ENCODE results near the gene TMEM255B. TPM values are rescaled to one million over a fixed set of nuclear protein-coding genes. Genes with fewer than 3 reads are reported as not detected.

The TMEM255B gene
- total RNA-seq, 1 experiment from 2014 or later: not detected

DNA sequence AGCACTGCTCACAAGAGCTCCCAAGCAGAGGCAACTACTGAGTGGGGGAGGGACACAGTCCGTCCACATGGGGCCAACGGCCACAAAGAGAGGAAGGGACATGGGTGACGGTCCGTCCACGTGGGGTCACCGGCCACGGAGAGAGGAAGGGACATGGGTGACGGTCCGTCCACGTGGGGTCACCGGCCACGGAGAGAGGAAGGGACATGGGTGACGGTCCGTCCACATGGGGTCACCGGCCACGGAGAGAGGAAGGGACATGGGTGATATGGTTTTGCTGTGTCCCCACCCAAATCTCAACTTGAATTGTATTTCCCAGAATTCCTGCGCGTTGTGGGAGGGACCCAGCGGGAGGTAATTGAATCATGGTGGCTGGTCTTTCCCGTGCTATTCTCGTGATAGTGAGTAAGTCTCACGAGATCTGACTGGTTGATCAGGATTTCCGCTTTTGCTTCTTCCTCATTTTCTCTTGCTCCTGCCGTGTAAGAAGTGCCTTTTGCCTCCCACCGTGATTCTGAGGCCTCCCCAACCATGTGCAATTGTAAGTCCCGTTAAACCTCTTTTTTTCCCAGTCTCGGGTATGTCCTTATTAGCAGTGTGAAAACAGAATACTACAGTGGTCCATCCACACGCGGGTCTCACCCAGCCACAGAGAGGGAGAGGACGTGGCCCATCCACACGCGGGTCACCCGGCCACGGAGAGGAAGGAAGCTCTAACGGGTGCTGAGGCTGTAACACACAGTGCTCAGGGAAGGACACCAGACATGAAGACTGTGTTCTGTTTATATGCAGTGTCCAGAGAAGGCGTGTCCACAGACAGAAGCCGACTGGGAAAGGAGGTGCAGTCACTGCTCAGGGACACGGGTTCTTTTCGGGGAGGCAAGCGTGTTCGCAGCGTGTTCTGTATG is 56.4 kb downstream of the TMEM255B start:
- Mint-ChIP-seq H3K4me3 (ENCODE audit: low read depth, unreplicated experiment) (no peak overlapping the region), H3K27ac (ENCODE audit: unreplicated experiment) (no peak overlapping the region), H3K36me3 (ENCODE audit: insufficient read depth, unreplicated experiment) (peaks cover 5% of the 10 kb centered on the region), H3K27me3 (ENCODE audit: unreplicated experiment) (no peaks in the 10 kb centered on the region), H3K4me1 (ENCODE audit: low read depth, unreplicated experiment) (no peaks in the 10 kb centered on the region), H3K9me3 (ENCODE audit: low read depth, unreplicated experiment) (no peaks in the 10 kb centered on the region)
- CTCF ChIA-PET: no interaction called here
- BruUV-seq (replicated peaks): no TSS peak
- TF ChIP-seq, protein P1, sequence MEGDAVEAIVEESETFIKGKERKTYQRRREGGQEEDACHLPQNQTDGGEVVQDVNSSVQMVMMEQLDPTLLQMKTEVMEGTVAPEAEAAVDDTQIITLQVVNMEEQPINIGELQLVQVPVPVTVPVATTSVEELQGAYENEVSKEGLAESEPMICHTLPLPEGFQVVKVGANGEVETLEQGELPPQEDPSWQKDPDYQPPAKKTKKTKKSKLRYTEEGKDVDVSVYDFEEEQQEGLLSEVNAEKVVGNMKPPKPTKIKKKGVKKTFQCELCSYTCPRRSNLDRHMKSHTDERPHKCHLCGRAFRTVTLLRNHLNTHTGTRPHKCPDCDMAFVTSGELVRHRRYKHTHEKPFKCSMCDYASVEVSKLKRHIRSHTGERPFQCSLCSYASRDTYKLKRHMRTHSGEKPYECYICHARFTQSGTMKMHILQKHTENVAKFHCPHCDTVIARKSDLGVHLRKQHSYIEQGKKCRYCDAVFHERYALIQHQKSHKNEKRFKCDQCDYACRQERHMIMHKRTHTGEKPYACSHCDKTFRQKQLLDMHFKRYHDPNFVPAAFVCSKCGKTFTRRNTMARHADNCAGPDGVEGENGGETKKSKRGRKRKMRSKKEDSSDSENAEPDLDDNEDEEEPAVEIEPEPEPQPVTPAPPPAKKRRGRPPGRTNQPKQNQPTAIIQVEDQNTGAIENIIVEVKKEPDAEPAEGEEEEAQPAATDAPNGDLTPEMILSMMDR (IDR thresholded peaks at IDR 0.05; ENCODE audit: unreplicated experiment): no peak
- no peak for DNase-seq
- intact Hi-C loops (cut with micrococcal nuclease; ENCODE audit: unreplicated experiment): no loop called here

- Mint-ChIP-seq H3K27ac (ENCODE audit: unreplicated experiment) (no peak overlapping the region), H3K4me3 (ENCODE audit: low read depth, unreplicated experiment) (no peak overlapping the region), H3K9me3 (ENCODE audit: low read depth, unreplicated experiment) (no peaks in the 10 kb centered on the region), H3K4me1 (ENCODE audit: low read depth, unreplicated experiment) (no peaks in the 10 kb centered on the region), H3K27me3 (ENCODE audit: unreplicated experiment) (no peaks in the 10 kb centered on the region), H3K36me3 (ENCODE audit: insufficient read depth, unreplicated experiment) (peaks cover 5% of the 10 kb centered on the region)
- intact Hi-C loops (cut with micrococcal nuclease; ENCODE audit: unreplicated experiment): no loop called here
- CTCF ChIA-PET: no interaction called here
- TF ChIP-seq, protein P1 (IDR thresholded peaks at IDR 0.05; ENCODE audit: unreplicated experiment): no peak
- no peak for DNase-seq
- BruUV-seq (replicated peaks): no TSS peak
Measured at GRCh38 chr13:113816254-113816929, 57.4 kb downstream of the TMEM255B start.

- TF ChIP-seq, protein P1 (IDR thresholded peaks at IDR 0.05; ENCODE audit: unreplicated experiment): peak; percentile 29
- CTCF ChIA-PET: no interaction called here
- Mint-ChIP-seq H3K27me3 (ENCODE audit: unreplicated experiment) (no peaks in the 10 kb centered on the region), H3K4me3 (ENCODE audit: low read depth, unreplicated experiment) (no peak overlapping the region), H3K36me3 (ENCODE audit: insufficient read depth, unreplicated experiment) (peaks cover 5% of the 10 kb centered on the region), H3K27ac (ENCODE audit: unreplicated experiment) (no peak overlapping the region), H3K9me3 (ENCODE audit: low read depth, unreplicated experiment) (no peaks in the 10 kb centered on the region), H3K4me1 (ENCODE audit: low read depth, unreplicated experiment) (no peaks in the 10 kb centered on the region)
- BruUV-seq (replicated peaks): no TSS peak
- DNase-seq: peak; percentile 67
- intact Hi-C loops (cut with micrococcal nuclease; ENCODE audit: unreplicated experiment): no loop called here
Measured at GRCh38 chr13:113816946-113817859, 58.2 kb downstream of the TMEM255B start.
